SK-N-MC (cell line): ENCODE measurements around the gene VWA5A.

ENCODE experiments used
- EZH2 ChIP-seq: fragments of 200-600 bp; sonication (generic); IDR thresholded peaks from one replicate; pipeline ENCODE4 v1.6.1; 2017; ENCODE audit warnings: antibody characterized with exemption
- POLR2AphosphoS5 ChIP-seq: IDR thresholded peaks from 2 replicates; pipeline ENCODE4 v1.6.1; 2012; ENCODE audit warnings: mild to moderate bottlenecking, low read depth, low read length, borderline replicate concordance

DNA sequence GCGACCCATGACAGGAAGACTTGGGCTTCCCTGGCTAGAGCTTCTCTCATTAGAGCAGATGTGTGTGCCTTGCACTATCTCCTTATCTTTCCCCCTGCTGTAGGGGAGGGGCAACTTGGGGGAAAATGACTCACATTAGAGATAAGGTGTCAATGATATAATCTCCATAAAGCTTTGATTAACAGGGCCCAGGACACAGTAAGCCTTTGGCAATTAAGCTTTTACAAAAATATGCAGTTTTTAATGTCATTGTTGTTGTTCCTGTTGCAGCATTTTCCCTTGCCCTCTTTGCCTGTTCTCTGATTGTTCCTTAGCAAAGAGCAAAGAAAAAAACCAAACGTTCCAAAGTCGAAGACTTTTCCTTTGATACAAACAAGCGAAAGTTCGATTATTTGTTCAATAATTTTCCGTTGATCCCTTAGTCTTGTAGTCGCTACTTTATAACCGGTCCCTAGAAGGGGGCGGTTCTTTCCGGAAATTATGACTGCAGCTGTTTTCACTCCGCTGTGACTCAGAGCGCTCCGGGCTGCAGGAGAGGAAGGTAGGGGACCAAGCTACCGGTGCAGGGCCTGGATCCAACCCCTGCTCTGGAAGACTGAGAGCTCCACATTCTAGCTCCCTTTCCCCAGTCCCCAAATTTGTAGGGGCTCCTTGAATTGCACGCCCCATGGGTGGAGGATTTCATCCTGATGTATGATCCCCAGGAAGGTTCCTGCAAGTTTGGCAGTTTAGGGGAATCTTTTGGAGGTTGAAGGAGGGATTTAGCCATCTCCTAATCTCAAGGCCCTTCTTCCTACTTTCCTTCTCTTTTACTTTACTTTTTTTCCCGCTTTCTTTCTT lies at the start of gene VWA5A:
- no peak for TF ChIP-seq EZH2
- no peak for TF ChIP-seq POLR2AphosphoS5
